ENCODE results near the gene PRR7. TPM values are rescaled to one million over a fixed set of nuclear protein-coding genes. Genes with fewer than 3 reads are reported as not detected.

Gene PRR7
- total and polyA plus RNA-seq, 2 of the 13 experiments (the other 11 are each of a cell fraction or from before 2014, with no cell fraction given): 4.8 to 5.0 TPM

- TF ChIP-seq HBP1 (CRISPR knock-in tag; IDR thresholded peaks at IDR 0.05; ENCODE audit: low read depth) (no peak), FLYWCH1 (CRISPR knock-in tag; IDR thresholded peaks at IDR 0.05) (no peak), KDM2A (CRISPR knock-in tag; IDR thresholded peaks at IDR 0.05; ENCODE audit: borderline replicate concordance, low read depth) (0 out of 2 replicates have a peak, but pooled peaks have one; percentile 23), ZNF207 (IDR thresholded peaks at IDR 0.05; ENCODE audit: borderline replicate concordance) (no peak), PLSCR1 (CRISPR knock-in tag; IDR thresholded peaks at IDR 0.05; ENCODE audit: borderline replicate concordance) (no peak), SRY (CRISPR knock-in tag; IDR thresholded peaks at IDR 0.05) (0 out of 2 replicates have a peak, but pooled peaks have one; percentile 40), SIN3A (IDR thresholded peaks at IDR 0.05; ENCODE audit: borderline replicate concordance, low read depth, low read length) (peak; percentile 1; the same call in 1 of the 2 replicates), IRX3 (CRISPR knock-in tag; IDR thresholded peaks at IDR 0.05; ENCODE audit: borderline replicate concordance, low read depth) (0 out of 2 replicates have a peak, but pooled peaks have one; percentile 10), MED13 (CRISPR knock-in tag; IDR thresholded peaks at IDR 0.05) (0 out of 2 replicates have a peak, but pooled peaks have one; percentile 19), ZNF407 (CRISPR knock-in tag; IDR thresholded peaks at IDR 0.05; ENCODE audit: not compliant biosample characterization) (peak; percentile 40), NCOA2 (CRISPR knock-in tag; IDR thresholded peaks at IDR 0.05) (peak; percentile 8; the same call in 1 of the 2 replicates), ZMYM2 (CRISPR knock-in tag; IDR thresholded peaks at IDR 0.05) (peak; percentile 38), ZNF230 (CRISPR knock-in tag; IDR thresholded peaks at IDR 0.05) (0 out of 2 replicates have a peak, but pooled peaks have one; percentile 7), ZNF563 (CRISPR knock-in tag; IDR thresholded peaks at IDR 0.05) (peak; percentile 13; the same call in 1 of the 2 replicates), ZSCAN21 (CRISPR knock-in tag; IDR thresholded peaks at IDR 0.05; ENCODE audit: borderline replicate concordance) (0 out of 2 replicates have a peak, but pooled peaks have one; percentile 52), IRF9 (CRISPR knock-in tag; IDR thresholded peaks at IDR 0.05; ENCODE audit: borderline replicate concordance) (0 out of 2 replicates have a peak, but pooled peaks have one; percentile 4), GZF1 (CRISPR knock-in tag; IDR thresholded peaks at IDR 0.05) (no peak)
Measured at GRCh38 chr5:177498013-177498787, 51.6 kb downstream of the PRR7 start (continued).

Data from HepG2 (cell line).